ENCODE data around the gene ARHGAP33. TPM values are rescaled to one million over a fixed set of nuclear protein-coding genes. Genes with fewer than 3 reads are reported as not detected.
A peak's percentile ranks its signal among the peaks of the same experiment; 100 is the strongest.

Gene ARHGAP33
- polyA plus RNA-seq, 1 experiment = 1.2 TPM

- Histone ChIP-seq H3K27me3 (ENCODE audit: control insufficient read depth, insufficient read depth, low read length) (no peaks in the 10 kb centered on the region), H3K9me3 (ENCODE audit: control insufficient read depth, insufficient read depth, low read length) (no peaks in the 10 kb centered on the region), H3K27ac (ENCODE audit: low read depth, low read length) (no peak overlapping the region), H3K4me3 (ENCODE audit: low read depth, low read length) (peak overlapping the region; percentile 85)
- ChIA-PET POLR2A (no interaction called here), CTCF (no interaction called here)
- no peak for DNase-seq (ENCODE audit: low read depth, low spot score)
- TF ChIP-seq, protein P1, sequence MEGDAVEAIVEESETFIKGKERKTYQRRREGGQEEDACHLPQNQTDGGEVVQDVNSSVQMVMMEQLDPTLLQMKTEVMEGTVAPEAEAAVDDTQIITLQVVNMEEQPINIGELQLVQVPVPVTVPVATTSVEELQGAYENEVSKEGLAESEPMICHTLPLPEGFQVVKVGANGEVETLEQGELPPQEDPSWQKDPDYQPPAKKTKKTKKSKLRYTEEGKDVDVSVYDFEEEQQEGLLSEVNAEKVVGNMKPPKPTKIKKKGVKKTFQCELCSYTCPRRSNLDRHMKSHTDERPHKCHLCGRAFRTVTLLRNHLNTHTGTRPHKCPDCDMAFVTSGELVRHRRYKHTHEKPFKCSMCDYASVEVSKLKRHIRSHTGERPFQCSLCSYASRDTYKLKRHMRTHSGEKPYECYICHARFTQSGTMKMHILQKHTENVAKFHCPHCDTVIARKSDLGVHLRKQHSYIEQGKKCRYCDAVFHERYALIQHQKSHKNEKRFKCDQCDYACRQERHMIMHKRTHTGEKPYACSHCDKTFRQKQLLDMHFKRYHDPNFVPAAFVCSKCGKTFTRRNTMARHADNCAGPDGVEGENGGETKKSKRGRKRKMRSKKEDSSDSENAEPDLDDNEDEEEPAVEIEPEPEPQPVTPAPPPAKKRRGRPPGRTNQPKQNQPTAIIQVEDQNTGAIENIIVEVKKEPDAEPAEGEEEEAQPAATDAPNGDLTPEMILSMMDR (IDR thresholded peaks at IDR 0.05; ENCODE audit: low read depth, low read length) = no peak
These were observed 28.8 kb upstream of the ARHGAP33 start for GRCh38 chr19:35746531-35746930.

DNA sequence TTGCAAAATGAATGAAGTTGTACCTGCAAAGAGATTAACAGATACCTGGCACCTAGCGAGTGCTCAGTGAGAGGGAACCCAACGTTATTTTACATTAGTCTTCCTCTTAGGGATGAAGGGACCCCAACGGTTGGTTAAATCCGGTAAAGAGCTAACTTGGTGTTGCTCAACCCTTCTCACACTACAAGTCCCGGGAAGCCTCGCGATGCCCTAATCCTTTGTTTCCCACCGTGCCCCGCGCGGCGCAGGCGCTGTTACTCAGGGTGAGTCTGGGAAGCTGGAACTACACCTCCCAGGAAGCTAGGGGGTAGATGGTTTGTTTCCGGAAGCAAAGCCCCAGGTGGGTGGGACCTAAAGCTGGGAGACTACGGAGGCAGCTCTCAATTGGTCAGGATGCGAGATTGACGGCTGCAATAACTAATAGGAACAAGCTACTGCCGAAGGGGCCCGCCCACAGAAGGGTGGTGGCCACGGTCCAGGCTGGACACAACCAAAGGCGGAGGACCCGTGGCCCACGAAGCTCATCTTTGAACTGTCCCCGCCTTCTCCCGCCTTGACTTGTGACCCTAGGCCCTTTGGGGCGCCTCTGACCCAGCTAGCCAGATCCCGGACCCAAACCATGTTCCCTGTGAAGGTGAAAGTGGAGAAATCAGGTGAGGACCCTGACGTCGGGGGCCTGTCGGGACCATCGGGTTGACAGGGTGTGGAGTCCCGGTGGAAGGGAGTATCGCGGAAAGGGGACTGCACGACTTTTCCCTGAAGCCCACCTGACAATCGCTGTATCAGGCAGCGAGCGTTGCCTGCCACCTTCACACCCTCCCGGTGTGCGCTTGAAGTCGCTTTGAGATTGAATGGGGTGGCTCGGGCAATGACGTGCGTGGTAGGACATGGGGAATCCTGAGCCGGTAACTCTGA, 27.0 kb upstream of the ARHGAP33 start, which contains the start of gene LIN37:
LIN37 (plus strand) TSS at position 471 of the 915 bp plus-strand sequence; CDS start at position 620, 149 bp downstream.
- H3K27me3 ChIP-seq (ENCODE audit: control insufficient read depth, insufficient read depth, low read length) = no peaks in the 10 kb centered on the region
- TF ChIP-seq, protein P1 (IDR thresholded peaks at IDR 0.05; ENCODE audit: low read depth, low read length) = no peak
- peak; percentile 99 for DNase-seq (ENCODE audit: low read depth, low spot score)
- H3K9me3 ChIP-seq (ENCODE audit: control insufficient read depth, insufficient read depth, low read length) = no peaks in the 10 kb centered on the region
- ChIA-PET POLR2A (interaction anchor here (0.6 to 1.4 kb wide), 5 partner anchors 8 to 102 kb away, joined by 3 to 20 read pairs (median 3); partner anchors contain the start of gene HSPB6), CTCF (interaction anchor here (0.6 to 1.3 kb wide), 5 partner anchors 9 to 198 kb away, joined by 3 to 9 read pairs (median 3); no protein-coding TSS in a partner anchor)
- peak within 1 kb of the TSS; percentile 52 for H3K27ac ChIP-seq (ENCODE audit: low read depth, low read length)
- H3K4me3 ChIP-seq (ENCODE audit: low read depth, low read length) = peak within 1 kb of the TSS; percentile 100

DNA sequence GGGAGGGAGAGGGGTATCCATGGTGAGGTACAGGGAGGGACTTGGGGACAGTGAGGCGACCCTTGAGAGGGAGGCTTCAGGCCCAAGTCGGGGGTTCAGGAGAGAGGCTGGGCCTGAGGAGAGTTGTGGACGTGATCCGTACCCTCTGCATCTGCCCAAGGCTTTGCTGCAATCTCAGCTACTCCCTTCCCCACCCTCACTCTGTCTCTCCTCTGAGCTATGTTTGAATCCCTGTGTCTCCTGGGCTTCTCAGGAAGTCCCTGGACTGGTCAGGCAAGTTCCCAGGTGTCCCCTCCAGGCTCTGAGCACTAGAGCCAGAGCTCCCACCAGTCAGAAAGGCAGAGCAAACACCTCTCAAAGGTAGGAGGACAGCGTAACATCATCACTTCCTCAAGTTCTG, 25.2 kb upstream of the ARHGAP33 start:
- no peaks in the 10 kb centered on the region for H3K9me3 ChIP-seq (ENCODE audit: control insufficient read depth, insufficient read depth, low read length)
- POLR2A ChIA-PET = no interaction called here
- CTCF ChIA-PET = no interaction called here
- H3K4me3 ChIP-seq (ENCODE audit: low read depth, low read length) = no peak overlapping the region
- TF ChIP-seq, protein P1 (IDR thresholded peaks at IDR 0.05; ENCODE audit: low read depth, low read length) = no peak
- H3K27me3 ChIP-seq (ENCODE audit: control insufficient read depth, insufficient read depth, low read length) = no peaks in the 10 kb centered on the region
- H3K27ac ChIP-seq (ENCODE audit: low read depth, low read length) = no peak overlapping the region
- no peak for DNase-seq (ENCODE audit: low read depth, low spot score)

DNA sequence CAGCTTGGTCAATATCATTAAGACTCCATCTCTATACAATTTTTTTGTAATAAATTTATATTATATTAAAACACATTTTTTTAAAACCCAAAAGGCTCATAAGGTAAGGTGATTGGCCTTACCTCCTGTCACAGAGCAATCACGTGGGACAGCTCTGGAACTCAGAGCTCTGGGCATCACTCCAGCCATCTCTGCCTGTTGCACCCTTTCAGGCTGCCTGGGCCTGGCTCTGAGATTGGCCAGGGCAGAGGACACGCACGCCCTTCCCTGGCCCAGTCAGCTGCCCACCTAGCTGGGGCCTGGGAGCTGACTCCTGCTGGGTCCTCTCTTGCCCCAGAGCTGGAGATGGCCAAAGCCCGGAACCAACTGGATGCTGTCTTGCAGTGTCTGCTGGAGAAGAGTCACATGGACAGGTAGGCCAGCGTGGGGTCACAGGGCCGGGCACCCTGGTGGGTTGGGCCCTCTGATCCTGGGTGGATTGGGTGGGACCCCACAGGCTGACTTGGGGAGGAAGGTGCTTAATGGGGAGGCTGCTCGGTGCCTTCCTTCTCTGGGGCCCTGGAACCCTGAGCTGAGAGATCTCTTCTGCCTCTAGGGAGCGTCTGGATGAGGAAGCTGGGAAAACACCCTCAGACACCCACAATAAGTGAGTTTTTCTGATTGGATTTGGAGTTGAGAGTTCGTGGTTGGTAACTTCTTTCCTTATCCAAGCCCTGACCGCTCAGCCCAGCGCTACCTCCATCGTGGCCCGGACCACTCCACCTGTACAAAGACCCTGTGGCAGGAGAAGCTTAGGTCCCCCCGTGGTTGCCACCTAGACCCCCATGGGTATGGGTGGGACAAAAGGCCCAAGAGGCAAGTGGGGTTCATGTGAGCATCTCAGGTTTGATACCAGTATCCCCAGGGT, 23.3 kb upstream of the ARHGAP33 start:
- no peak overlapping the region for H3K4me3 ChIP-seq (ENCODE audit: low read depth, low read length)
- no peak for DNase-seq (ENCODE audit: low read depth, low spot score)
- CTCF ChIA-PET = interaction anchor here (1.2 kb wide), 1 partner anchor 68 kb away, joined by 5 read pairs; no protein-coding TSS in a partner anchor
- no peak overlapping the region for H3K27ac ChIP-seq (ENCODE audit: low read depth, low read length)
- TF ChIP-seq, protein P1 (IDR thresholded peaks at IDR 0.05; ENCODE audit: low read depth, low read length) = no peak
- POLR2A ChIA-PET = interaction anchor here (0.6 kb wide), 1 partner anchor 11 kb away, joined by 3 read pairs; no protein-coding TSS in a partner anchor
- no peaks in the 10 kb centered on the region for H3K27me3 ChIP-seq (ENCODE audit: control insufficient read depth, insufficient read depth, low read length)
- no peaks in the 10 kb centered on the region for H3K9me3 ChIP-seq (ENCODE audit: control insufficient read depth, insufficient read depth, low read length)
